Left kidney (tissue), 2 donors: ENCODE results near the gene TAS2R4. TPM values are rescaled to one million over a fixed set of nuclear protein-coding genes. Genes with fewer than 3 reads are reported as not detected.
"Not testable (repeated sequence)": the region's sequence is repeated elsewhere in the genome, so short reads cannot be mapped to it uniquely, and the experiment has no call there.

Experiments used
- DNase-seq: peaks from one replicate; pipeline ENCODE4 v3.0.0-alpha.2; 2013
- polyA plus RNA-seq: library from polyadenylated mRNA; unstranded; fragments of 120-200 nt; gene quantifications from one replicate; pipeline ENCODE4 v1.2.1, GENCODE V29; 2013; ENCODE audit not compliant: insufficient read length

Gene TAS2R4
- polyA plus RNA-seq, 1 donor = 6.7 TPM

- not testable (repeated sequence) for DNase-seq
Observed at GRCh38 chr7:141822432-141822831, 46.0 kb downstream of the TAS2R4 start.

Other genes with a start within 250 kb of the TAS2R4 start
- gene AGK, start 225.3 kb upstream of the TAS2R4 start, polyA plus RNA-seq = 45.8 TPM
- gene DENND11, start 74.5 kb upstream of the TAS2R4 start, polyA plus RNA-seq = 40.2 TPM
- gene WEE2, start 68.3 kb upstream of the TAS2R4 start, polyA plus RNA-seq = 0.58 TPM
- 144 TPM for gene SSBP1, start 38.3 kb upstream of the TAS2R4 start, polyA plus RNA-seq
- 1.2 TPM for gene TAS2R3, start 12.6 kb upstream of the TAS2R4 start, polyA plus RNA-seq
- 8.2 TPM for gene TAS2R5, start 13.5 kb downstream of the TAS2R4 start, polyA plus RNA-seq
- gene PRSS37, start 64.8 kb downstream of the TAS2R4 start, polyA plus RNA-seq = 0.73 TPM
- gene OR9A4, start 139.7 kb downstream of the TAS2R4 start, polyA plus RNA-seq = not detected
- 0.52 TPM for gene CLEC5A, start 170.3 kb downstream of the TAS2R4 start, polyA plus RNA-seq
- not detected for gene TAS2R38, start 197.1 kb downstream of the TAS2R4 start, polyA plus RNA-seq
- gene MGAM, start 219.2 kb downstream of the TAS2R4 start, polyA plus RNA-seq = 20.4 TPM